Caco-2 (cell line): Measurements from ENCODE around the gene PLEKHN1. TPM values are rescaled to one million over a fixed set of nuclear protein-coding genes. Genes with fewer than 3 reads are reported as not detected.

Experiments used
- BruUV-seq: library from RNA; stranded (reverse); fragments of 400-500 nt; replicated peaks from 2 replicates; lab custom pipeline; 2021; lab: Mats Ljungman, UMichigan
- CTCF ChIA-PET: fragments of 300-600 bp; sonication (Branson Sonifier 250); formaldehyde crosslinking; loops from one replicate; lab custom pipeline; 2022; ENCODE audit warnings: antibody characterized with exemption; lab: Charles Lee
- POLR2A ChIA-PET: fragments of 300-600 bp; sonication (Branson Sonifier 250); formaldehyde crosslinking; loops from one replicate; lab custom pipeline; 2022; ENCODE audit warnings: antibody characterized with exemption; lab: Charles Lee
- DNase-seq, 2 experiments: peaks; one replicate each; pipeline versions ENCODE4 v3.0.0 to v3.0.0-alpha.2; 2020 to 2022
- H3K27me3 ChIP-seq: replicated peaks from 2 replicates; pipeline ENCODE4 v1.6.0; 2011; ENCODE audit warnings: low read length; ENCODE audit not compliant: control insufficient read depth, insufficient read depth
- H3K36me3 ChIP-seq: 2 replicates; pipeline ENCODE4 v1.5.1; 2011; ENCODE audit warnings: low read length; ENCODE audit not compliant: control insufficient read depth, insufficient read depth
- H3K4me1 ChIP-seq: fragments of 250-450 bp; sonication (Bioruptor Pico); 2 replicates; pipeline ENCODE4 v1.5.1; 2020; ENCODE audit warnings: mild to moderate bottlenecking
- H3K4me3 ChIP-seq: 2 replicates; pipeline ENCODE4 v1.5.1; 2011; ENCODE audit warnings: low read depth, mild to moderate bottlenecking, control low read depth, low read length
- H3K9me3 ChIP-seq: fragments of 250-450 bp; sonication (Bioruptor Pico); 2 replicates; pipeline ENCODE4 v1.5.1; 2020; ENCODE audit warnings: mild to moderate bottlenecking, moderate library complexity
- H3K27ac Mint-ChIP-seq: one replicate; pipeline ENCODE4 v1.8.0; 2022; ENCODE audit warnings: mixed read lengths; ENCODE audit not compliant: unreplicated experiment
- H3K27me3 Mint-ChIP-seq: one replicate; pipeline ENCODE4 v1.8.0; 2022; ENCODE audit warnings: mixed read lengths; ENCODE audit not compliant: insufficient read depth, unreplicated experiment
- H3K36me3 Mint-ChIP-seq: one replicate; pipeline ENCODE4 v1.8.0; 2022; ENCODE audit warnings: mild to moderate bottlenecking, mixed read lengths; ENCODE audit not compliant: insufficient read depth, unreplicated experiment
- H3K4me1 Mint-ChIP-seq: one replicate; pipeline ENCODE4 v1.8.0; 2022; ENCODE audit warnings: low read depth, mixed read lengths; ENCODE audit not compliant: unreplicated experiment
- H3K4me3 Mint-ChIP-seq: one replicate; pipeline ENCODE4 v1.8.0; 2022; ENCODE audit warnings: mild to moderate bottlenecking, moderate library complexity, mixed read lengths; ENCODE audit not compliant: unreplicated experiment
- H3K9me3 Mint-ChIP-seq: one replicate; pipeline ENCODE4 v1.8.0; 2022; ENCODE audit warnings: mixed read lengths; ENCODE audit not compliant: unreplicated experiment
- intact Hi-C: fragments of 100-400 bp; cut with micrococcal nuclease; formaldehyde crosslinking; loops from one replicate; pipeline ENCODE4 v1.10.0; 2022; ENCODE audit not compliant: unreplicated experiment
- total RNA-seq: library from RNA; stranded (reverse); gene quantifications from 2 replicates; pipeline ENCODE4 v1.2.3, GENCODE V29; 2022
- TF ChIP-seq, protein P1 (sequence below), 2 experiments: fragments of 200-600 bp in 1 of 2; IDR thresholded peaks; 1 replicate in 1 of 2; 2 replicates in 1 of 2; pipeline versions ENCODE4 v1.5.1 to v1.8.0; 2011 to 2022; ENCODE audit warnings: antibody characterized with exemption in 1 of 2, control low read depth in 1 of 2, inconsistent platforms in 1 of 2, low read depth in 1 of 2, low read length in 1 of 2, mild to moderate bottlenecking in 1 of 2, moderate library complexity in 1 of 2; ENCODE audit not compliant: insufficient read depth in 1 of 2, severe bottlenecking in 1 of 2, unreplicated experiment in 1 of 2

PLEKHN1 gene
- total RNA-seq, 1 experiment from 2014 or later, result 3.1 TPM

DNA sequence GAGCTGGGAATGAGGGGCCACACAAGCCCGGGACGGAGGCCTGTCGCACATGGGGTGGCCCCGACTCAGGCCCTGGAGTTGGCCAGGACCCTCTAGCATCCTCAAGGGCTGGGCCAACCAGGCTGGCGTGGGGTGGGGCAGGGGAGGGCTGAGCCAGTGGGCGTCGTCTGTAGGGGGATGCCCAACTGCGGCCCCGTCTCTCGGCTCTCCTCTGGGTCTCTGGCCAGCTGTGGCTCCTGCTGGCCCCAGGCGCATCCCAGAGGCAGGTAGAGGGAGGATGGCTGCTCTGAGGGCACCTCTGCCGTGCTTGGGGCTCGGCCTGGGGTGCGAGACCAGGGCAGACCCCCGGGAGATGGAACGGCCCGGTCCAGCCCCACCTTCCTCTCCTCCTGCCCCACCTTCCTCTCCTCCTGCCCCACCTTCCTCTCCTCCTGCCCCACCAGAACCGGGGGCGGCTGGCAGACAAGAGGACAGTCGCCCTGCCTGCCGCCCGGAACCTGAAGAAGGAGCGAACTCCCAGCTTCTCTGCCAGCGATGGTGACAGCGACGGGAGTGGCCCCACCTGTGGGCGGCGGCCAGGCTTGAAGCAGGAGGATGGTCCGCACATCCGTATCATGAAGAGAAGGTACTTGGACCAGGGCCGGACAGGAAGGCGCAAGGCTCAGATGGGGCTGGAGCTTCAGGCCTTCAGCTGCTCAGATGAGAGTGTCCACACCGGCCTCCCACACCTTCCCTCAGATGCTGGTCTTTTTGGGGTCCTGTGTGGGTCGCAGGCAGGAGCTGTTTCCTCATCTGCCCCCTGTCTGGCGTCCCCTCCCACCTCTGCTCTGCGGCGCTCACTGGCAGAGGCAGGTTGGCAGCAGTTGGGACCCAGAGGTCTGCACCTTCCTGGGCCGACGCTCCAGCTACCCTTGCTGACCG, 36.3 kb upstream of the PLEKHN1 start:
- Histone ChIP-seq H3K36me3 (no peaks in the 10 kb centered on the region), H3K9me3 (no peaks in the 10 kb centered on the region), H3K27me3 (peaks cover 6% of the 10 kb centered on the region; the same call in 1 of the 2 replicates), H3K4me3 (no peak overlapping the region), H3K4me1 (no peaks in the 10 kb centered on the region)
- no peaks in the 10 kb centered on the region for H3K36me3 Mint-ChIP-seq
- BruUV-seq, result no TSS peak
- intact Hi-C loops, result no loop called here
- H3K4me3 Mint-ChIP-seq, result no peak overlapping the region
- DNase-seq, result no peak
- ChIA-PET POLR2A (no interaction called here), CTCF (no interaction called here)
- H3K9me3 Mint-ChIP-seq, result no peaks in the 10 kb centered on the region
- H3K4me1 Mint-ChIP-seq, result peaks cover 4% of the 10 kb centered on the region
- no peak overlapping the region for H3K27ac Mint-ChIP-seq
- TF ChIP-seq, protein P1, sequence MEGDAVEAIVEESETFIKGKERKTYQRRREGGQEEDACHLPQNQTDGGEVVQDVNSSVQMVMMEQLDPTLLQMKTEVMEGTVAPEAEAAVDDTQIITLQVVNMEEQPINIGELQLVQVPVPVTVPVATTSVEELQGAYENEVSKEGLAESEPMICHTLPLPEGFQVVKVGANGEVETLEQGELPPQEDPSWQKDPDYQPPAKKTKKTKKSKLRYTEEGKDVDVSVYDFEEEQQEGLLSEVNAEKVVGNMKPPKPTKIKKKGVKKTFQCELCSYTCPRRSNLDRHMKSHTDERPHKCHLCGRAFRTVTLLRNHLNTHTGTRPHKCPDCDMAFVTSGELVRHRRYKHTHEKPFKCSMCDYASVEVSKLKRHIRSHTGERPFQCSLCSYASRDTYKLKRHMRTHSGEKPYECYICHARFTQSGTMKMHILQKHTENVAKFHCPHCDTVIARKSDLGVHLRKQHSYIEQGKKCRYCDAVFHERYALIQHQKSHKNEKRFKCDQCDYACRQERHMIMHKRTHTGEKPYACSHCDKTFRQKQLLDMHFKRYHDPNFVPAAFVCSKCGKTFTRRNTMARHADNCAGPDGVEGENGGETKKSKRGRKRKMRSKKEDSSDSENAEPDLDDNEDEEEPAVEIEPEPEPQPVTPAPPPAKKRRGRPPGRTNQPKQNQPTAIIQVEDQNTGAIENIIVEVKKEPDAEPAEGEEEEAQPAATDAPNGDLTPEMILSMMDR (IDR thresholded peaks at IDR 0.05; ENCODE audit: insufficient read depth in 1 of 2, low read depth in 1 of 2, low read length in 1 of 2, severe bottlenecking in 1 of 2, unreplicated experiment in 1 of 2), result no peak
- H3K27me3 Mint-ChIP-seq, result peaks cover 13% of the 10 kb centered on the region

GRCh38 chr1:930633-931138, 35.6 kb upstream of the PLEKHN1 start:
- intact Hi-C loops, result no loop called here
- H3K27me3 ChIP-seq, result peaks cover 8% of the 10 kb centered on the region; the same call in 1 of the 2 replicates
- TF ChIP-seq, protein P1 (IDR thresholded peaks at IDR 0.05; ENCODE audit: insufficient read depth in 1 of 2, low read depth in 1 of 2, low read length in 1 of 2, severe bottlenecking in 1 of 2, unreplicated experiment in 1 of 2), result no peak
- no peaks in the 10 kb centered on the region for H3K4me1 ChIP-seq
- H3K36me3 Mint-ChIP-seq, result no peaks in the 10 kb centered on the region
- H3K4me3 ChIP-seq, result no peak overlapping the region
- H3K27ac Mint-ChIP-seq, result no peak overlapping the region
- DNase-seq, result no peak
- no peaks in the 10 kb centered on the region for H3K9me3 ChIP-seq
- no peaks in the 10 kb centered on the region for H3K36me3 ChIP-seq
- ChIA-PET POLR2A (no interaction called here), CTCF (interaction anchor here (0.6 kb wide), 1 partner anchor 12 kb away, joined by 4 read pairs; no protein-coding TSS in a partner anchor)
- peaks cover 6% of the 10 kb centered on the region for H3K4me1 Mint-ChIP-seq
- H3K9me3 Mint-ChIP-seq, result no peaks in the 10 kb centered on the region
- no TSS peak for BruUV-seq
- no peak overlapping the region for H3K4me3 Mint-ChIP-seq
- peaks cover 15% of the 10 kb centered on the region for H3K27me3 Mint-ChIP-seq

DNA sequence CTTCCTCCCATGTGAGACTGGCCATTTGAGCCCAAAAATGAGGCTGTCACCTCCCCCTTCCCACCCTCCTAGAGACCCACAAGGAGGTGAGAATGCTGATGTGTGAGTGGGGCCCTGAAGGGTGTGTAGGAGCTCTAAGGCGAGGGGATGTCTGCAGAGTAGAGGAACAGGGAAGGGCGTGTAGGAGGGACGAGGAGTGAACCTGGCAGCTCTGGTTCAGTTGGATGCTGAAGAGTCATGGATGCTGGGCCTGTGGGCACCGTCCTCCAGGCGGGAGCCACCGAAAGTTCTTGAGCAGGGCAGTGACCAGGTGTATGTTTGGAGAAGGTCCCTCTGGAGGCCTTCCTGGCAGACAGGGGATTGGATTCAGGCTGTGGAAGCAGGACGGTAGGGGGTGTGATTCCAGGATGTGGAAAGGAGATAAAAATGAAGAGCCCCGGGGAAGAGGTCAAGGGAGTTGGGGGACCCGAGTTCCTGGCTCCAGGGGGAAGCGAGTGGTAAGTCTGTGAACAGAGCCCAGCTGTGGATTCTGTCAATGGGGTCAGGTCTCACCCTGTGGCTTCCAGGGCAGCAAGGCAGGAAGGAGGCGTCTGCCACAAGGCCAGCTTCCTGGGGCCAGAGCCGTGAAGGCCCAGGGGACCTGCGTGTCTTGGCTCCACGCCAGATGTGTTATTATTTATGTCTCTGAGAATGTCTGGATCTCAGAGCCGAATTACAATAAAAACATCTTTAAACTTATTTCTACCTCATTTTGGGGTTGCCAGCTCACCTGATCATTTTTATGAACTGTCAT, 34.7 kb upstream of the PLEKHN1 start:
- Mint-ChIP-seq H3K27ac (no peak overlapping the region), H3K4me1 (peaks cover 6% of the 10 kb centered on the region), H3K27me3 (peaks cover 12% of the 10 kb centered on the region), H3K4me3 (no peak overlapping the region), H3K9me3 (no peaks in the 10 kb centered on the region), H3K36me3 (no peaks in the 10 kb centered on the region)
- CTCF ChIA-PET, result interaction anchor here (0.6 kb wide), 1 partner anchor 11 kb away, joined by 4 read pairs; no protein-coding TSS in a partner anchor
- Histone ChIP-seq H3K4me3 (no peak overlapping the region), H3K36me3 (no peaks in the 10 kb centered on the region), H3K27me3 (peaks cover 2% of the 10 kb centered on the region; the same call in 1 of the 2 replicates), H3K9me3 (no peaks in the 10 kb centered on the region), H3K4me1 (no peaks in the 10 kb centered on the region)
- DNase-seq, result no peak
- BruUV-seq, result no TSS peak
- TF ChIP-seq, protein P1 (IDR thresholded peaks at IDR 0.05; ENCODE audit: insufficient read depth in 1 of 2, low read depth in 1 of 2, low read length in 1 of 2, severe bottlenecking in 1 of 2, unreplicated experiment in 1 of 2), result no peak
- intact Hi-C loops, result no loop called here
- POLR2A ChIA-PET, result no interaction called here
